ENCODE measurements around the gene LRRC59.

Gene LRRC59

GRCh38 chr17:50437409-50437808, 40.1 kb upstream of the LRRC59 start:
- H3K4me3 ChIP-seq (ENCODE audit: low read length), result no peak overlapping the region
- no peak overlapping the region for H3K27ac ChIP-seq (ENCODE audit: low read length)
- no peak for TF ChIP-seq CTCF (IDR thresholded peaks at IDR 0.05; ENCODE audit: low read depth, low read length)
- TF ChIP-seq EZH2phosphoT487 (IDR thresholded peaks at IDR 0.05; ENCODE audit: low read depth), result no peak
- H3K79me2 ChIP-seq (ENCODE audit: low read length), result no peaks in the 10 kb centered on the region
- H2AFZ ChIP-seq (ENCODE audit: low read depth, low read length), result no peak overlapping the region
- H4K20me1 ChIP-seq (ENCODE audit: insufficient read depth, low read length), result peaks cover 5% of the 10 kb centered on the region; the same call in 1 of the 2 replicates
- H3K9ac ChIP-seq (ENCODE audit: low read length), result no peak overlapping the region
- no peaks in the 10 kb centered on the region for H3K4me1 ChIP-seq (ENCODE audit: low read length)
- H3K4me2 ChIP-seq (ENCODE audit: low read length), result no peak overlapping the region
- peaks cover 2% of the 10 kb centered on the region for H3K36me3 ChIP-seq (replicated peaks; ENCODE audit: low read depth, low read length)
- H3K9me3 ChIP-seq (ENCODE audit: insufficient read depth, low read length), result no peaks in the 10 kb centered on the region
- no peaks in the 10 kb centered on the region for H3K27me3 ChIP-seq (ENCODE audit: low read depth, low read length)

- no peak for TF ChIP-seq CTCF (IDR thresholded peaks at IDR 0.05; ENCODE audit: low read depth, low read length)
- no peak for TF ChIP-seq EZH2phosphoT487 (IDR thresholded peaks at IDR 0.05; ENCODE audit: low read depth)
- H3K9ac ChIP-seq (ENCODE audit: low read length), result no peak overlapping the region
- no peaks in the 10 kb centered on the region for H3K27me3 ChIP-seq (ENCODE audit: low read depth, low read length)
- no peaks in the 10 kb centered on the region for H3K9me3 ChIP-seq (ENCODE audit: insufficient read depth, low read length)
- peaks cover 12% of the 10 kb centered on the region for H3K36me3 ChIP-seq (replicated peaks; ENCODE audit: low read depth, low read length)
- H4K20me1 ChIP-seq (ENCODE audit: insufficient read depth, low read length), result no peaks in the 10 kb centered on the region
- no peak overlapping the region for H2AFZ ChIP-seq (ENCODE audit: low read depth, low read length)
- H3K4me1 ChIP-seq (ENCODE audit: low read length), result peaks cover 7% of the 10 kb centered on the region; the same call in 1 of the 2 replicates
- no peak overlapping the region for H3K27ac ChIP-seq (ENCODE audit: low read length)
- no peak overlapping the region for H3K4me2 ChIP-seq (ENCODE audit: low read length)
- H3K4me3 ChIP-seq (ENCODE audit: low read length), result no peak overlapping the region
- H3K79me2 ChIP-seq (ENCODE audit: low read length), result peaks cover 15% of the 10 kb centered on the region
Observed at GRCh38 chr17:50432125-50432762, 34.9 kb upstream of the LRRC59 start.

- Histone ChIP-seq H3K36me3 (replicated peaks; ENCODE audit: low read depth, low read length) (peaks cover 12% of the 10 kb centered on the region), H3K27me3 (ENCODE audit: low read depth, low read length) (no peaks in the 10 kb centered on the region), H3K9ac (ENCODE audit: low read length) (no peak overlapping the region), H3K4me3 (ENCODE audit: low read length) (no peak overlapping the region), H3K79me2 (ENCODE audit: low read length) (peaks cover 27% of the 10 kb centered on the region), H3K4me2 (ENCODE audit: low read length) (no peak overlapping the region), H3K27ac (ENCODE audit: low read length) (no peak overlapping the region), H4K20me1 (ENCODE audit: insufficient read depth, low read length) (no peaks in the 10 kb centered on the region), H3K9me3 (ENCODE audit: insufficient read depth, low read length) (no peaks in the 10 kb centered on the region), H3K4me1 (ENCODE audit: low read length) (peaks cover 8% of the 10 kb centered on the region; the same call in 1 of the 2 replicates), H2AFZ (ENCODE audit: low read depth, low read length) (no peak overlapping the region)
- TF ChIP-seq EZH2phosphoT487 (IDR thresholded peaks at IDR 0.05; ENCODE audit: low read depth), result no peak
Observed at GRCh38 chr17:50430821-50431618, 33.7 kb upstream of the LRRC59 start.

- Histone ChIP-seq H3K27ac (ENCODE audit: low read length) (no peak overlapping the region), H2AFZ (ENCODE audit: low read depth, low read length) (no peak overlapping the region), H3K4me2 (ENCODE audit: low read length) (no peak overlapping the region), H3K36me3 (replicated peaks; ENCODE audit: low read depth, low read length) (peaks cover 12% of the 10 kb centered on the region), H3K4me1 (ENCODE audit: low read length) (peaks cover 16% of the 10 kb centered on the region), H4K20me1 (ENCODE audit: insufficient read depth, low read length) (no peaks in the 10 kb centered on the region), H3K4me3 (ENCODE audit: low read length) (no peak overlapping the region), H3K79me2 (ENCODE audit: low read length) (peaks cover 29% of the 10 kb centered on the region), H3K9ac (ENCODE audit: low read length) (no peak overlapping the region), H3K27me3 (ENCODE audit: low read depth, low read length) (no peaks in the 10 kb centered on the region), H3K9me3 (ENCODE audit: insufficient read depth, low read length) (no peaks in the 10 kb centered on the region)
- TF ChIP-seq CTCF (IDR thresholded peaks at IDR 0.05; ENCODE audit: low read depth, low read length) (no peak), EZH2phosphoT487 (IDR thresholded peaks at IDR 0.05; ENCODE audit: low read depth) (no peak)
Observed at GRCh38 chr17:50429793-50430192, 32.5 kb upstream of the LRRC59 start.

Measured in OCI-LY3 (cell line).